ENCODE measurements around the gene TK2.
A peak's percentile ranks its signal among the peaks of the same experiment; 100 is the strongest.

The TK2 gene

GRCh38 chr16:66529475-66529874, 20.4 kb downstream of the TK2 start:
- no peak overlapping the region for H3K27ac ChIP-seq (ENCODE audit: low read length)
- no peak overlapping the region for H3K4me2 ChIP-seq (ENCODE audit: low read depth, low read length)
- DNase-seq = no peak
- H3K4me3 ChIP-seq (ENCODE audit: low read length) = no peak overlapping the region
- no peaks in the 10 kb centered on the region for H3K36me3 ChIP-seq (replicated peaks; ENCODE audit: insufficient read depth, low read length)
- H3K4me1 ChIP-seq (ENCODE audit: low read length) = peaks cover 23% of the 10 kb centered on the region
- H3K79me2 ChIP-seq (ENCODE audit: low read length) = no peaks in the 10 kb centered on the region
- no peaks in the 10 kb centered on the region for H4K20me1 ChIP-seq (ENCODE audit: insufficient read depth, low read length)
- H3F3A ChIP-seq (ENCODE audit: insufficient read depth, low read length) = peaks cover 9% of the 10 kb centered on the region
- no peaks in the 10 kb centered on the region for H3K9me2 ChIP-seq (replicated peaks; ENCODE audit: insufficient read depth, low read length)
- H3K9ac ChIP-seq (ENCODE audit: low read length) = no peak overlapping the region
- no peaks in the 10 kb centered on the region for H3K27me3 ChIP-seq (replicated peaks; ENCODE audit: insufficient read depth, low read length)
- no peak for TF ChIP-seq EZH2 (optimal IDR thresholded peaks at IDR 0.05; ENCODE audit: low read depth, low read length)
- TF ChIP-seq, protein P1, sequence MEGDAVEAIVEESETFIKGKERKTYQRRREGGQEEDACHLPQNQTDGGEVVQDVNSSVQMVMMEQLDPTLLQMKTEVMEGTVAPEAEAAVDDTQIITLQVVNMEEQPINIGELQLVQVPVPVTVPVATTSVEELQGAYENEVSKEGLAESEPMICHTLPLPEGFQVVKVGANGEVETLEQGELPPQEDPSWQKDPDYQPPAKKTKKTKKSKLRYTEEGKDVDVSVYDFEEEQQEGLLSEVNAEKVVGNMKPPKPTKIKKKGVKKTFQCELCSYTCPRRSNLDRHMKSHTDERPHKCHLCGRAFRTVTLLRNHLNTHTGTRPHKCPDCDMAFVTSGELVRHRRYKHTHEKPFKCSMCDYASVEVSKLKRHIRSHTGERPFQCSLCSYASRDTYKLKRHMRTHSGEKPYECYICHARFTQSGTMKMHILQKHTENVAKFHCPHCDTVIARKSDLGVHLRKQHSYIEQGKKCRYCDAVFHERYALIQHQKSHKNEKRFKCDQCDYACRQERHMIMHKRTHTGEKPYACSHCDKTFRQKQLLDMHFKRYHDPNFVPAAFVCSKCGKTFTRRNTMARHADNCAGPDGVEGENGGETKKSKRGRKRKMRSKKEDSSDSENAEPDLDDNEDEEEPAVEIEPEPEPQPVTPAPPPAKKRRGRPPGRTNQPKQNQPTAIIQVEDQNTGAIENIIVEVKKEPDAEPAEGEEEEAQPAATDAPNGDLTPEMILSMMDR (IDR thresholded peaks at IDR 0.05; ENCODE audit: low read length) = no peak
- TF ChIP-seq EZH2phosphoT487 (IDR thresholded peaks at IDR 0.05; ENCODE audit: low read length) = no peak
- H2AFZ ChIP-seq (ENCODE audit: low read length) = no peak overlapping the region
- H3K9me3 ChIP-seq (replicated peaks; ENCODE audit: insufficient read depth, low read length) = no peaks in the 10 kb centered on the region

GRCh38 chr16:66528294-66528693, 21.6 kb downstream of the TK2 start:
- H3K36me3 ChIP-seq (replicated peaks; ENCODE audit: insufficient read depth, low read length) = no peaks in the 10 kb centered on the region
- no peak overlapping the region for H3K9ac ChIP-seq (ENCODE audit: low read length)
- peaks cover 20% of the 10 kb centered on the region for H3F3A ChIP-seq (ENCODE audit: insufficient read depth, low read length)
- no peak overlapping the region for H3K4me3 ChIP-seq (ENCODE audit: low read length)
- no peak overlapping the region for H3K4me2 ChIP-seq (ENCODE audit: low read depth, low read length)
- TF ChIP-seq EZH2 (optimal IDR thresholded peaks at IDR 0.05; ENCODE audit: low read depth, low read length) (no peak), EZH2phosphoT487 (IDR thresholded peaks at IDR 0.05; ENCODE audit: low read length) (no peak)
- TF ChIP-seq, protein P1 (IDR thresholded peaks at IDR 0.05; ENCODE audit: low read length) = no peak
- H3K27ac ChIP-seq (ENCODE audit: low read length) = no peak overlapping the region
- H3K4me1 ChIP-seq (ENCODE audit: low read length) = peaks cover 33% of the 10 kb centered on the region
- H3K9me3 ChIP-seq (replicated peaks; ENCODE audit: insufficient read depth, low read length) = no peaks in the 10 kb centered on the region
- no peak for DNase-seq
- H2AFZ ChIP-seq (ENCODE audit: low read length) = no peak overlapping the region
- no peaks in the 10 kb centered on the region for H3K79me2 ChIP-seq (ENCODE audit: low read length)
- no peaks in the 10 kb centered on the region for H3K9me2 ChIP-seq (replicated peaks; ENCODE audit: insufficient read depth, low read length)
- no peaks in the 10 kb centered on the region for H3K27me3 ChIP-seq (replicated peaks; ENCODE audit: insufficient read depth, low read length)
- no peaks in the 10 kb centered on the region for H4K20me1 ChIP-seq (ENCODE audit: insufficient read depth, low read length)

DNA sequence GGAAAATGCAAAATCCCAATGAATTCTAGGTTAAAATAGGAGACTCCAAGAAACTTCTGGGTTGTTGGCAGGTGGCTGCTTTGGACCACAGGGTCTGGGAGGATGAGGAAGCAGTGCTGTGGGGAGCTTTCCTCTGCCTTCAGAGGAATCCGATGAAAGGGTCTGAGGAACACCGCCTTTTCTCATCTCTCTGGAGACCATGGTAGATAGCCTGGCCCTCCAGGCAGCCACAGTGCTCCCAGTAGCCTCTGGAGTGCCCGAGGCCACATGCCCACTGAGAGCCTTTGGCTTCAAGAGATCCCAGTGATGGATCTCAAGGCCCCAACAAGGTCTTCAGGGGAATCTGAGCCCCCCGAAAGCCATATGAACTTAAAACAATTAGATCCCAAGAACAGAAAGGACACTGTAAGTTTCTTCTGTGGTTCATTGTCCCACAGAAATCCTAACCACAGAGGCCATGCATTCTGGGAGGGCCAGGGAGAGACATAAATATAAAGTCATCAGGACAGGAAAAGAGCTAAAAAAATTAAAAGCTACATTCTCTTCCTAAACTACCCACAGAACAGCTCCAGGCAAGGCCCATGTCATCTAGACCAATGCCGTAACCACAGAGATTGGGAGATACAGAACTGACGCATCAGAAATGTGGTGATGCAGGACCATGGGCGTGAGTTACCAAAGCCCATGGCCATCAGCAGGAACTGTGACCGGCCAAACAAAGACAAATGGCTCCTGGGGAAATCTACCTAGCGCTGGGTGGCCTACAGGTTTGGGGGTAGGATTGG, 24.3 kb downstream of the TK2 start:
- peaks cover 9% of the 10 kb centered on the region for H3K79me2 ChIP-seq (ENCODE audit: low read length)
- no peaks in the 10 kb centered on the region for H3K36me3 ChIP-seq (replicated peaks; ENCODE audit: insufficient read depth, low read length)
- H3K9me3 ChIP-seq (replicated peaks; ENCODE audit: insufficient read depth, low read length) = no peaks in the 10 kb centered on the region
- no peak for DNase-seq
- H3K9me2 ChIP-seq (replicated peaks; ENCODE audit: insufficient read depth, low read length) = no peaks in the 10 kb centered on the region
- H2AFZ ChIP-seq (ENCODE audit: low read length) = no peak overlapping the region
- peak overlapping the region; percentile 92 for H3K27ac ChIP-seq (ENCODE audit: low read length)
- no peak overlapping the region for H3K4me3 ChIP-seq (ENCODE audit: low read length)
- no peaks in the 10 kb centered on the region for H3K27me3 ChIP-seq (replicated peaks; ENCODE audit: insufficient read depth, low read length)
- peak overlapping the region; percentile 66 for H3K9ac ChIP-seq (ENCODE audit: low read length)
- H3K4me2 ChIP-seq (ENCODE audit: low read depth, low read length) = peak overlapping the region; percentile 52
- no peaks in the 10 kb centered on the region for H4K20me1 ChIP-seq (ENCODE audit: insufficient read depth, low read length)
- peaks cover 47% of the 10 kb centered on the region for H3F3A ChIP-seq (ENCODE audit: insufficient read depth, low read length)
- H3K4me1 ChIP-seq (ENCODE audit: low read length) = peaks cover 60% of the 10 kb centered on the region
- TF ChIP-seq EZH2 (optimal IDR thresholded peaks at IDR 0.05; ENCODE audit: low read depth, low read length) (no peak), EZH2phosphoT487 (IDR thresholded peaks at IDR 0.05; ENCODE audit: low read length) (no peak)
- TF ChIP-seq, protein P1 (IDR thresholded peaks at IDR 0.05; ENCODE audit: low read length) = no peak

All from MM.1S (cell line).